Right forelimb (tissue), 1 donor: ENCODE data around the gene AMIGO1.

Experiments
- DNase-seq: peaks from one replicate; pipeline ENCODE4 v3.0.0-alpha.2; 2018

Gene AMIGO1, protein sequence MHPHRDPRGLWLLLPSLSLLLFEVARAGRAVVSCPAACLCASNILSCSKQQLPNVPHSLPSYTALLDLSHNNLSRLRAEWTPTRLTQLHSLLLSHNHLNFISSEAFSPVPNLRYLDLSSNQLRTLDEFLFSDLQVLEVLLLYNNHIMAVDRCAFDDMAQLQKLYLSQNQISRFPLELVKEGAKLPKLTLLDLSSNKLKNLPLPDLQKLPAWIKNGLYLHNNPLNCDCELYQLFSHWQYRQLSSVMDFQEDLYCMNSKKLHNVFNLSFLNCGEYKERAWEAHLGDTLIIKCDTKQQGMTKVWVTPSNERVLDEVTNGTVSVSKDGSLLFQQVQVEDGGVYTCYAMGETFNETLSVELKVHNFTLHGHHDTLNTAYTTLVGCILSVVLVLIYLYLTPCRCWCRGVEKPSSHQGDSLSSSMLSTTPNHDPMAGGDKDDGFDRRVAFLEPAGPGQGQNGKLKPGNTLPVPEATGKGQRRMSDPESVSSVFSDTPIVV

DNA sequence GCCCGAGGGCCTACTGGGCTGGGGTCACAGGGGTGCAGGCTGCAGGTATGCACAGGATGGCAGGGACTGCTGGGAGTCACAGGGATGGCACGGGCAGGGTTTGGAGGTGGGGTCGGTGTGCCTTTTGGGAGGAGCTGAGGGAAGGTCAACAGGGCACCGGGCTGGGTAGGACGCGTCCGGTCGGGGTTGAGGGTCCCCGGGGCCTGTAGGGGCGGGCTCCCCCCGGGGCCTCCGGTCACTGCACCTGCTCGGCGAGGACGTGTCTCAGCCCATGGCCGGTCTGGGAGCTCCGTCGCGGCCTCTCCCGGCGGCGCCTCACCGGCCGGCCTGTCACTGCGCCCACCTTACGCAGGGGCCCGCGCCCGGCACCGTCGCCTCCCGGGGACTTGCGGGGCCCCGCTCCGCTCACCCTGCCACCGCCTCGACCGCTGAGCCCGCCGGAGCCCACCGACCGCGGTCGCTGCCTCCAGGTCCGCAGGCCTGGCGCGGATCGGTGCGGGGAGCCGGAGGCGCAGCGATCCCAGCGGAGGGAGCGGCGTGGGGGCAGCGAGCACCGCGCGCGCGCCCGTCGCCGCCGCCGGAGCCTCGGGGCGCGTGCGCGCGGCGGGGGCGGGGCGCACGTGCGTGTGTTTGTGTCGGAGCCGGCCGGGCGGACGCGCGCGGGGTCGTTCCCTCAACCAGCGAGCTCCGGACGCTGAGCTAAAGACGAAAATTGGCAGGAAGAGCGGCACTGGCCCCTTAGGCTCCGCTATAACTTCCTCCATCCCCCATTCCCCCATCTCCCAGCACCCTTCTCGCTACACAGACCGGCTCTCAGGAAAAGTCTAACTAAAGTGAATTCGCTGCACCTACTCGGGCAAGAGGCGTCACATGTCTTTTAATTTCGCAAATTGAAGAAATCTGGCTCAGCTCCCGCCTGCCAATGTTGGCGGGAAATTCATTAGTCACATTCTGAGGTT, at the start of gene AMIGO1:
AMIGO1 (minus strand) TSS at position 552 of the 959 bp plus-strand sequence. CDS start 815 bp downstream, outside the sequence.
- peak; percentile 82 for DNase-seq

DNA sequence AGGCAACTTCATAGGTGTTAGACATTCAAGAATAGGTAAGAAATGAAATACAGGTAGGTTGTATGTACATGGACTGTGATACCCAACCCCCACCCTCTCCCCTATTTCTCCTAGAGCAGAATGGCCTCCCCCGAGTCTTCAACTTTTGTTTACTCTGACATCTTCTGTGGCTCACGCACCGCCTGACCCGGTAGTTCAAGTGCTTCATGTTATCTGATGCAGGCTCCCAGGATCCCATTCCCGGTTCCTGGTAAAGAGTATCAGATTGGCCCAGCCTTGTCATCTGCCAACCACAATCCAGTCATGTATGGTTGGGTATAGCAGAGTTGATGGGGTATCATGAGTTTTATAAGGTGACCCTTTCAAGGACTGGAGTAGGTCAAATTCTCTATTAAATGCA, 48.0 kb upstream of the AMIGO1 start:
- no peak for DNase-seq

DNA sequence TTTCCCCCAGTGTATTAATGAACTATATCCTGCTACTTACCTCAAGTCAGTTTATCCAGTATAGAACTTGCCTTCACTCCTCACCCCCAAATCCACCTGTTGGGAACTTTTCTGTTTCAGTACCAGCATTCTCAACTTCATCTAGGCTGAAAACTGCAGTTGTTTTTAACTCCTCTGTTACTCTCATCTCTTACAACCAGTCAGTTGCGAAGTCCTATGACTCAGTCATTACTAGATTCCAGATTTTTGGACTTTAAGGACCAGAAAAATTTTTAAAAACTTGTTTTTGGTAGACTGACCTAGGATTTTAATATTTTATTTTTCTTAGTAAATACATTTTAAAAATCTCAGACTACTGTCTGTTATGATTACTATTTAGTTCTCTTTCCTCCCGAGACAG, 47.0 kb upstream of the AMIGO1 start:
- no peak for DNase-seq

DNA sequence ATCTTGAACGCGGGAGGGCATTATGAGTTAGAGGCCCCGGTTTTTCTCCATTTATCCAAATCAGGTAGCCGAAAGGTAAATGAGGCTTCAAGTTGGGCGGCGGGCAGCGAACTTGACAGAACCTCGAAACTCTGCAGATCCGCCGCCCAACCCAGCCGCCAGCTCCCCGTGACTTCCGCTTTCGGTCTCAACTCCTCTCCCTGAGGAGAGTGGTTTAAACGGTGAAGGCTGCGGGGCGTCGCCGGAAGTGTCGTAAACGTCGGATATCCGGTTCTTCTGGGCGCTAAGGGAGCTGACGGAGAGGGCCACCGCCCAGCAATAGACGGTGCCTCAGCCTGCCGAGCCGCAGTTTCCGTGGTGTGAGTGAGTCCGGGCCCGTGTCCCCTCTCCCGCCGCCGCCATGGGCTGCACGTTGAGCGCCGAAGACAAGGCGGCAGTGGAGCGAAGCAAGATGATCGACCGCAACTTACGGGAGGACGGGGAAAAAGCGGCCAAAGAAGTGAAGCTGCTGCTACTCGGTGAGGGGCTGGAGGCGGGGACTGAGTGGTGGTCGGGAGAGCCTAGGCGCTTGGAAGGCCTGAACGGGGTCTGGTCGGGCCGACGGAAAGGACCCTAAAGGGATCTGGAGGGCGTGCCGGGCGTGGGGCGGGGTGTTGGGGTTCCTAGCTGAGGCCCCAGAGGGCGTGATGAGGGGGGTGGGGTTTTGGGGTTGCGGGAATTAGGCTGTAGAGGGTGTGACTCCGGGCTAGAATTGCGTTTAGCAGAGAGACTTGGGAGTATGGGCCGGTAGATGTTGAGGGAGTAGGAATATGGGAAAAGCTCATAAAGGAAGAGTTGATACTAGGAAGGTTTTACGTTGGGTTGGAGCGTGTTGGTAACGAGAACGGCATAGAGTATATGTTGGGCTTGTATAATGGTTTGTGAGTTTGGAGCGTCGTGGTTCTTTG, 39.1 kb upstream of the AMIGO1 start, which contains the start of gene GNAI3:
GNAI3 (plus strand) TSS at position 295 of the 947 bp plus-strand sequence; CDS start at position 401, 106 bp downstream.
- peak; percentile 96 for DNase-seq

DNA sequence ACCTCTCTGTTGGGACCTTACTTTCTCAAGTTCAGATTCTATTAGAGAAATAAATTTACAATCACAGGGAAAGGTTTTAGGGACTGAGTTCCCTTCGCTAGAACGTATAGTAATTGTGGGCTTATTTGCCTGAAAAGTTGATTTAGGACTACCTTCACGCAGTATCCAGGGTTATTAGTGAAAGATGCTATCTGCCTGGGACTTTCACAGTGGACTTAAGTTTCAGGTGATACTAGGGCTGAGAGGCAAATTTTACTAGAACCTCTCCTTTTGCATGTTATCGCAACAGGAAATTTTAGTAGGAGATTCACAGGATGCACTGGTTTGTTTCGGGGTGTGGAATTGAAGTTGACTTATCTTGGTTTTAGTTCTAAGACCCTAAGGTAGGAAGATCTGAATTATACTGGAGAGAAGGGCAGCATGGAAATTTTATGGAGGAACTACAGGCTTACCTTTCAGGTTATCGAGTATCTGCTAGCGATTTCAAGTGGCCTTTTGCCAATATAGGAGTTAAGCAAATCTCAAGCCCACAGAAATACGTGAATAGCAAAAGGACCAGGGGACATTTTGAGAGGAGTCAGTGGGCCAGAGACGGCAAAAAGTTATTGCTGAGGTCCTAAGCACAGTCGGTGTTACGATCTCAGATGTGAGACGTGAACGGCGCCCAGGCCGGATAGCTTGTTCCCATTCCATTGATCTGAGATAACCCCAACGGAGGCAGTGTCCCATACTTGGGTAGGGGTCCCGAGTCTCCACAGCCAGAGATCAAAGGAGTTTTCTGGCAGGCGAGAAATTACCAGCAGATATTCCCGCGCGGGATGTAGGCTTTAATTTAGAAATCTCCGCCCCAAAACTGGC, 38.2 kb upstream of the AMIGO1 start:
- no peak for DNase-seq

DNA sequence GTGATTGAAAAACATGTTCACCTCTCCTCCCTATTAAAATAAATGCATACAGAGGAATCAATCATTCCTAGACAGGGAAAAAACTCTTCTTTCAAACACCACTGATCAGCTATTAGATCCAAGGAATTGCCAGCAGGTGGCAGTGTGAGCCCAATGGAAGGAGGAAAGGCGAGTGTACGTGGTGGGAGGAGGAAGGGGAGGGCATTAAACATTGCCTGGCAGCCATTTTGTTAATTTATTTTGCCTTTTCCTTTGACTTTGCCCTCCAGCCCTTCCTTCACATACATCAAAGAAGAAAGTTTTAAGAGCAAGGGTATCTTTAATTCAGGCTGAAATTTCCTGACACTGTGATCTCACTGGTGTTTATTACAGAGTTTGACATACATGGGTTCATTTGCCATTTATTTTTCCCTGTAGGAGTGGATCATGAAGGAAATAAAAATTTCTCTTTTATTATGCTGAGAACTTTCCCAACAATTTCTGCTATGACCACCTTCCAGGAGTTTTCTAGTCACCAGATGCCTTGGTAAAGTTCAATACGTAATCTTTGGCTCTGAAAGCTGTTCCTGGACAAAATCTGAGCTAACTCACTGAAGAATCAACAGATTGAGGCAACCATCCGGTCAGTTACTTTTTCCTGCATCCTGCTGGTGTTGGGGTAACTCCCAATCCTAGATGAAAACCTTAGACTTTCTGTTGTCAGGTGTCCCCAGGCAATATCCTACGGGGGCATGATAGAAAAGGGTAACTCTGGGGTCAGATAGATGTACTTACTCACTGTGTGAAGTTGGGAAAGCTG, 37.0 kb upstream of the AMIGO1 start:
- DNase-seq: peak; percentile 92

DNA sequence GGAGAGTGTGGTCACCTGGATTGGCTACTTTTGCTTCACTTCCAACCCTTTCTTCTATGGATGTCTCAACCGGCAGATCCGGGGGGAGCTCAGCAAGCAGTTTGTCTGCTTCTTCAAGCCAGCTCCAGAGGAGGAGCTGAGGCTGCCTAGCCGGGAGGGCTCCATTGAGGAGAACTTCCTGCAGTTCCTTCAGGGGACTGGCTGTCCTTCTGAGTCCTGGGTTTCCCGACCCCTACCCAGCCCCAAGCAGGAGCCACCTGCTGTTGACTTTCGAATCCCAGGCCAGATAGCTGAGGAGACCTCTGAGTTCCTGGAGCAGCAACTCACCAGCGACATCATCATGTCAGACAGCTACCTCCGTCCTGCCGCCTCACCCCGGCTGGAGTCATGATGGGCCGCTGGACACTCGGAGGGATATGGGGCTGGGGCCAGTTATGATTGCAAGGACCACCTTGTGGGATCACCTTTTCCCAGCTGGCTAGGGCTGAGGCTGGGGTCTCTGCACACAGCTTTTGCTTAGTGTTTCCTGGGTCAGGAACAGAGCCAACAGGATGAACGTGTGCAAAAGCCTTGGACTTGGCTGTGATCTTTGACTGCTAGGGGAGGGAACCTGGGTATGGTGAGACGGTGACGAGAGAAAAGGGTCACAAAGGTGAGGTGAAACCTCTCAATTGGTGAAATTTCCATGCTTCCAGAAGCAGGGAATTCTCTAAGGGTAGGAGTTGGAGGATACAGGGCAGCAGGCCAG, 34.6 kb upstream of the AMIGO1 start:
- no peak for DNase-seq

DNA sequence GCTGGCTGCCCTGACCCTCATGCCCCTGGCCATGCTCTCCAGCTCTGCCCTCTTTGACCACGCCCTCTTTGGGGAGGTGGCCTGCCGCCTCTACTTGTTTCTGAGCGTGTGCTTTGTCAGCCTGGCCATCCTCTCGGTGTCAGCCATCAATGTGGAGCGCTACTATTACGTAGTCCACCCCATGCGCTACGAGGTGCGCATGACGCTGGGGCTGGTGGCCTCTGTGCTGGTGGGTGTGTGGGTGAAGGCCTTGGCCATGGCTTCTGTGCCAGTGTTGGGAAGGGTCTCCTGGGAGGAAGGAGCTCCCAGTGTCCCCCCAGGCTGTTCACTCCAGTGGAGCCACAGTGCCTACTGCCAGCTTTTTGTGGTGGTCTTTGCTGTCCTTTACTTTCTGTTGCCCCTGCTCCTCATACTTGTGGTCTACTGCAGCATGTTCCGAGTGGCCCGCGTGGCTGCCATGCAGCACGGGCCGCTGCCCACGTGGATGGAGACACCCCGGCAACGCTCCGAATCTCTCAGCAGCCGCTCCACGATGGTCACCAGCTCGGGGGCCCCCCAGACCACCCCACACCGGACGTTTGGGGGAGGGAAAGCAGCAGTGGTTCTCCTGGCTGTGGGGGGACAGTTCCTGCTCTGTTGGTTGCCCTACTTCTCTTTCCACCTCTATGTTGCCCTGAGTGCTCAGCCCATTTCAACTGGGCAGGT, 33.9 kb upstream of the AMIGO1 start:
- DNase-seq: no peak

DNA sequence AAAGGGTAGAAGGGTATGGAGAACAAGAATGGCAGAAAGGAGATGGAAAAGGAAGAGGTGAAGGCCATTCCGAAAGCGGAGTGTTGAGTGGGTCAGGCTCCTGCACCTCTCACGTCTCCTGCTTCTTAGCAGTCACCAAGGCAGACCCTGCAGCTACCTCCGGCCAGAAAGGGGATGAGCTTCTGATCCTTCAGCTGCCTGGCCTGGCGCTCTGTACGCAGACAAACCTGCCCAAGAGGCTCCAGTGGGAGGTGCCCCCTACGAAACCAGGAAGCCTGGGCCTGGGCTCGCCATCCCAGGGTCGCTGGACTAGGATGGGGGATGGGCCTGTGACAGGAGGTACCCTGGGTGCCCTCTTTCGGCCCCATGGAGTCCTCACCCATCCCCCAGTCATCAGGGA, 33.1 kb upstream of the AMIGO1 start:
- DNase-seq: no peak

DNA sequence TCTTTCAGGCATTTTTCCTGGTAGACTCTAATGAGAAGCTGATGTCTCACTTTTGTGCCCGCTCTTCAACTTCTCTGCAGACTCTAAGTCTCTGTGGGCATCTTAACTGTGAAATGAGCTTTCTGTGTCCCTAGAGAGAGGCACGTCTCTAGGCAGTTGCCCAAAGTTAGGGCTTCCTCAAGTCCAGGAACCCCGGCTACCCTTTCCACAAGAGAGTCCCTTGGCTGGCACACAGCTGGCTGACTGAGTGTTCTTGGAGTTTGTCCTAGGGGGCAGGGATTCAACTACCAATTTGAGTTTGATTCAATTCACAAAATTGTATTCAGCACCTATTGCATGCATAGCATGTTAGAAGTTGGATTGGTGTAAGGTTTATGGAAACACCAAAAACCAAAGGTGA, 31.6 kb upstream of the AMIGO1 start:
- no peak for DNase-seq

DNA sequence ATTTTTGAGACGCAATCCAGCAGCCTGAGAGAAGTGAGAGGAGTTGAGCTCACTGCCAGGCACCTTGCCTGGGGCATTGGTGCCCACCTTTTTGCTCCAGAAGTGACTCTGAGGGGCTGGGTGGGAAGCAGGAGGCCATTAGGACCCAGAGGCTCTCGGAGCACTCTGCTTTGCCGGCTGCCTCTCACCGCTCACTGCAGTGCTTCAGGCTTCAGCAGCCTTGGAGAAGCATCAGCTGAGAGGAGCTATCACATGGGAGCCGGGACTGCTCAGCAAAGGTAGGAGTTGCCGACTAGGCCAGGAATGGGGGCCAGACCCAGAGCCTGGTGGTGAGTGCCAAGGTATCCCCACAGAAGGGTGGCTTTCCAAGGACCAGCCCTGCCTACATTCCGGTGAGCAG, 30.1 kb upstream of the AMIGO1 start, which contains the start of gene GPR61:
GPR61 (plus strand) TSS at position 197 of the 400 bp plus-strand sequence. CDS start 3,151 bp downstream, outside the sequence.
- DNase-seq: no peak

DNA sequence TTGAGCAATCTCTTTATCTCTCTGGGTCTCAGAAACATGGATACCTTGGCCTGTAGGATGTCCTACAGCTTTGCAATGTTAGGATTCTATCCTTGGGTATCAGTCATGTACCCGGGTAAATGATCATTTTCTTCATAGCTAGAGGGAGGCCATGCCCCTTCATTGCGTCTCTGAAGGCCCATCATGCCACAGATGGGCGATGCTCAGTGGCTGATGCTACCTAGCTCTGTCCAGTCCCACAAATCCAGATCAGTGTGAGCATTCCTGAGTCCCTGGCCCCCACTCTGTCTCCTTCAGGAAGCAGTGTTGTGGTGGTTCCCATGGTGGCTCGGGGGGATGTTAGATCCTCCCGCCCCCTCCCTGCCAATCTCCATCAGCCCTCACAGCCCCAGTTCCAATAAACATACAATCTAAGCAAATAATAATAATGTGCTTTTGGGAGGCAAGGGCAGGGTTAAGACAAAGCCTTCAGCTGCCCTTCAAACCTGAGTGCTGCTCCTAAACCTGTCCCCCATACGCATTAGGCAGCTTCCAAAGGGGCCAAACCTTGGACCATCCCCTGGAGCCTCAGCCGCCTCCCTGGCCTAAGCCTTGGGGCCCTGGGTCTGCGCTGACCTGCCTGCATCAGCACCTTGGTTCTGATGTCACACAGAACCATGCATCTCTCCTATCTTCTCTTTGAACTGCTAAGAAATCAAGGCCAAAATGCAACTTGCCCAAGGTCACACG, 29.5 kb upstream of the AMIGO1 start:
- DNase-seq: no peak

DNA sequence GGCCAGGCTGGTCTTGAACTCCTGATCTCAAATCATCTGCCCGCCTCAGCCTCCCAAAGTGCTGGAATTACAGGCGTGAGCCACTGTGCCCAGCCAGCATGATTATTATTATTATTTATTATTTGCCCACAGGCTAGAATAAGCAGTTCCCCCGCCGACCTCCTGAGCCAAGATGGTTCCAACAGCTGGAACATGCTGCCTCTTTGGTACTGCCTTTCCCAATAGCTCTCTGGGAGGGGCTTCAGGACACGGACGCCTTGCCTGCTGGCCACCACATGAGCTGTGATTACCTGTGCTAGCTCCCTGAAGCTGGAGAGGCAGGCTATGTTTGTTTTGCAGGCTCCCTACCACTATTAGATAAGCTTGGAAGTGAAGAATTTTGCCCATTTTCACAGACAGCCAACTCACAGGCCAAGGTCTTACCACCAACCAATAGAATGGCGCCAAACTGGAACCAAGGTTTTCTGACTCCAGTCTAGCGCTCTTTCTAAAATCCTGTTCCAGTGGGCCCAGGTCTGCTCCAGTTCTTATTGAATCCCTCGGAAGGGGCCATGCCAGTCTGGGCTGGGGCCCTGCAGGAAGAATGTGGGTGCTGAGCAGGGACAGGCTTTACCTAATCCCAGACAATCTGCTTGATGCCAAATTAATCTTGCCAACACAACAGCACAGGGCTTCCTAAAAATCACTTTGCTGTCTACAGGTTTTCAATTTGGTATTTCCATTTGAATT, 28.1 kb upstream of the AMIGO1 start:
- no peak for DNase-seq

DNA sequence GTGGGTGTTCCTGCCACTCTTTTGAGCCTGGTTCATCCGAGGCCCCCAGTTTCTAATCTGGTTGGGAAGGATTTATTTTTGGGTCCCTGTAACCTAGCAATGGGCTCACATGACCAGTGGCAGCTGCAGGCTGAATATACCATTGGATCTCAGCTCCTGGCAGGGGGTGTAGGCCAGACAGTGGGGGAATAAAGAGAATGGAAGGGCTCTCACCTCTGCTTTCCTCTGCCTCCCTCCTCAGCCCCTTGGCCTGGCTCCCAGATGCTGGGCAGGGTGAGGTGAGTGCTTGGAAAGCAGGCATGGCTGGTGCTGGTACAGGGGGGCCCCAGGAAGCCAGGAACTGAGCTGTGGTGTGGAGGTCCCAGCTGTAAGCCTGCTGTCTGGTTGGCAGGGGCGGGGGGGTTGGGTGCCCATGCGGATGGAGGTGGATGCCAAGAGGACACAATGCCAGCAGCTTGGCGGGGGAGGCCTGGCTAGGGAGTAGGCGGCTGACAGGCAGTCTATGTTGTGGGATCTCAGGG, 26.5 kb upstream of the AMIGO1 start:
- no peak for DNase-seq

DNA sequence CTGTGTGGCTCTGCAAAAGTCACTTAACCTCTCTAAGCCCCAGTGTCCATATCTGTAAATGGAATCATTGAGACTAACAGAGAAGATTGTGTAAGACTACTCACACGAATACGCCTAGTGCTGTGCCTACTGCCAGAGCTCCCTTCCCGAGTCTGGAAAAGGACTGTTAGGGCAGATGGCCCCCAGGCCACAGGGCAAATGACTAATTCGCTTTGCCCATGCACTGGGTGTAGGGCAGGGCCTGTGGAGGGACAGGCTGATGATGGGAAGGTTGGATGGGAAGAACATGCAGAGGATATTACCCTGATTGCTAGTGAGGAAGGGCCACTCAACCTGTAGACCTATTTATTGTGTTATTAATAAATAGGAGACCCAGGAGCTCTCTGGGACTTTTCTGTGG, 26.0 kb upstream of the AMIGO1 start:
- no peak for DNase-seq

DNA sequence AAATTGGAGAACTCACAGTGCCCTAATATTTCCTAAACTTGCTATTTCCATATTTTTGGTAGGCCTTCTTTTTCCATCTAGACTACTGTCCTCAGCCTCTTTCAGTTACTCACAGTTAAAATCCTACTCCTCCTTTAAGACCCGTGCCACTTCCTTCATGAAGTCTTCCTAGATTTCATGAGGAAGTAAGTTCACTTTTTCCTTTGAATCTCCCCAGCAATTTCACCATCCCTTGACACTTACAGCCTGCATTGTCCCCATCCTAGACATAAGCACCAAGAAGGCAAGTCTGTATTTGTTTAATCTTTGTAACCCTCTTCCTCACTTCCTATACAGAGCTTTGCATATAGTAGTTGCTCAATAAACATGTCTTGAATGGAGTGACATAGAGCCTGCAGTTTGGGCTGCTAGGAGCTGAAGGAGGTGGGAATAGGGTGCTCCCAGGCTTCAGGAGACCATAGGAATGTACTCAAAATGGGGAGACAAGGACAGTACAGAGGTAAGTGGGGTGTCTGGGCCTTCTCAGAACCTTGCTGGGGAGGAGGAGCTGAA, 24.9 kb upstream of the AMIGO1 start:
- DNase-seq: no peak
